Kidney (tissue), 14 donors: ENCODE data around the gene DCT. TPM values are rescaled to one million over a fixed set of nuclear protein-coding genes. Genes with fewer than 3 reads are reported as not detected.

Source experiments
- DNase-seq, 5 donors: peaks; one replicate each; pipeline ENCODE4 v3.0.0-alpha.2; 2013 to 2020
- FAIRE-seq: peaks from 2 replicates; lab custom pipeline; 2012; peaks lifted over from hg19 to GRCh38; lab: Jason Lieb, UNC
- H3K27ac ChIP-seq, 2 donors: one replicate each; pipeline ENCODE4 v1.7.0; 2013; ENCODE audit warnings: low read depth in 2 of 2, low read length in 2 of 2, inconsistent platforms in 1 of 2
- H3K27me3 ChIP-seq: one replicate; pipeline ENCODE4 v1.7.1; 2013; ENCODE audit warnings: low read length, inconsistent platforms; ENCODE audit not compliant: control insufficient read depth, insufficient read depth
- H3K36me3 ChIP-seq, 3 donors: one replicate each; pipeline versions ENCODE4 v1.7.0 to v1.7.1; 2013; ENCODE audit warnings: low read length in 3 of 3, control low read depth in 1 of 3, inconsistent platforms in 1 of 3; ENCODE audit not compliant: insufficient read depth in 3 of 3, control insufficient read depth in 2 of 3
- H3K4me1 ChIP-seq, 3 donors: one replicate each; pipeline versions ENCODE4 v1.7.0 to v1.7.1; 2013; ENCODE audit warnings: low read length in 3 of 3, inconsistent platforms in 1 of 3, low read depth in 1 of 3; ENCODE audit not compliant: control insufficient read depth in 2 of 3, insufficient read depth in 2 of 3
- H3K4me3 ChIP-seq, 3 donors: one replicate each; pipeline versions ENCODE4 v1.7.0 to v1.8.1; 2013; ENCODE audit warnings: low read length in 3 of 3, control low read depth in 1 of 3, inconsistent platforms in 1 of 3
- H3K9ac ChIP-seq, 3 donors: one replicate each; pipeline versions ENCODE4 v1.7.0 to v1.7.1; 2013; ENCODE audit warnings: low read length in 3 of 3, control low read depth in 1 of 3, inconsistent platforms in 1 of 3
- H3K9me3 ChIP-seq, 3 donors: one replicate each; pipeline versions ENCODE4 v1.7.0 to v1.7.1; 2013; ENCODE audit warnings: low read length in 3 of 3, control low read depth in 1 of 3, inconsistent platforms in 1 of 3; ENCODE audit not compliant: control insufficient read depth in 2 of 3, insufficient read depth in 1 of 3
- intact Hi-C: fragments of 100-400 bp; cut with DNase I; formaldehyde crosslinking; loops from one replicate; pipeline ENCODE4 v1.11.1; 2022
- polyA plus RNA-seq: library from polyadenylated mRNA; stranded (reverse); fragments of 350-450 nt; fragmentation: Illumina TruSeq; extraction: RNeasy Lipid Tissue Mini Kit (QIAGEN cat#74804); gene quantifications from one replicate; pipeline ENCODE4 v1.2.3, GENCODE V29; 2014; ENCODE audit warnings: low read depth, low replicate concordance; ENCODE audit not compliant: insufficient read depth
- total RNA-seq: library from RNA; stranded (reverse); fragmentation: NEBNext Ultra II Directional; extraction: Animal tissue kit (Norgen Biotek cat#: 25700); gene quantifications from one replicate; pipeline ENCODE4 v1.2.1, GENCODE V29; 2021
- TF ChIP-seq, protein P1 (sequence below): IDR thresholded peaks from 3 replicates; pipeline ENCODE4 v1.5.1; 2012; ENCODE audit warnings: mild to moderate bottlenecking, moderate library complexity, borderline replicate concordance; ENCODE audit not compliant: insufficient read depth; ENCODE audit errors: extremely low read depth
- donor health status: control.
- donor health status: control.
- donor health status: control.
- donor health status: control.
- donor health status: control.
- donor health status: DM: yes; HTN: yes; CAD: no.
- donor health status: Normal renal cell carcinoma (clear cell type).

DCT gene
- total and polyA plus RNA-seq, 2 donors from 2014 or later: 0.11 to 0.13 TPM

DNA sequence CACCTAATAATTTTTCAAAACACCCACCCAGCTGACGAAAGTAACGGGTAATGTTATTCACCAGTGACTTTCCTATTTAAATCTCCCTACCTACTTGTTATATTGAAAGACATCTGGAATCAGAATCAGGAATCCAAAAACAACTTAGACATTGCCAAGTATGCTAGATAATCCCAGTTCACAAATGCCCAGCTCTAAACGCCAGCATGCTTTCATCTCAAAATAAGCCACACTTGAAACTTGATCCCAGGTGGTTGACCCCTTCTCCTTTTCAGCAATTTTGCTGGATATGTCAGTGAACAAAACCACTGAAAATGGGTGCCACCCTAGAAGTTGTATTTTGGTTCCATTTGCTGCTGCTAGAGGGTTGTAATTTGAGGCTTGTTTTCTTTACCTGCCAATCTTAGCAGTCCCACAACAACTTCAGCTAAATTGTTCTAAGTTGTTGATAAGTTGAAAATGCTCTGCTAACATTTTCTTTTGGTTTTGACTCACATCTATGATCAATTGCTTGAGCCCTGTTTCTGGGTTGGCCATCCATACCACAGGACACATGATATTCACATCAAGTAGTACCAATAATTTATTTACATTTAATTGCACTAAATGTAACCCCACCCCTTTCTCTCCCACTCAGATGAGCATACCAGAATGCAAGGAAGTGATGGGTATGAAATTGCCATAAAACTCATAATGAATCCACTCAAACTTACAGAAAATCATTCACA lies 66.4 kb downstream of the DCT start:
- no peak for FAIRE-seq
- TF ChIP-seq, protein P1, sequence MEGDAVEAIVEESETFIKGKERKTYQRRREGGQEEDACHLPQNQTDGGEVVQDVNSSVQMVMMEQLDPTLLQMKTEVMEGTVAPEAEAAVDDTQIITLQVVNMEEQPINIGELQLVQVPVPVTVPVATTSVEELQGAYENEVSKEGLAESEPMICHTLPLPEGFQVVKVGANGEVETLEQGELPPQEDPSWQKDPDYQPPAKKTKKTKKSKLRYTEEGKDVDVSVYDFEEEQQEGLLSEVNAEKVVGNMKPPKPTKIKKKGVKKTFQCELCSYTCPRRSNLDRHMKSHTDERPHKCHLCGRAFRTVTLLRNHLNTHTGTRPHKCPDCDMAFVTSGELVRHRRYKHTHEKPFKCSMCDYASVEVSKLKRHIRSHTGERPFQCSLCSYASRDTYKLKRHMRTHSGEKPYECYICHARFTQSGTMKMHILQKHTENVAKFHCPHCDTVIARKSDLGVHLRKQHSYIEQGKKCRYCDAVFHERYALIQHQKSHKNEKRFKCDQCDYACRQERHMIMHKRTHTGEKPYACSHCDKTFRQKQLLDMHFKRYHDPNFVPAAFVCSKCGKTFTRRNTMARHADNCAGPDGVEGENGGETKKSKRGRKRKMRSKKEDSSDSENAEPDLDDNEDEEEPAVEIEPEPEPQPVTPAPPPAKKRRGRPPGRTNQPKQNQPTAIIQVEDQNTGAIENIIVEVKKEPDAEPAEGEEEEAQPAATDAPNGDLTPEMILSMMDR: no peak
- Histone ChIP-seq H3K9ac (no peak overlapping the region), H3K36me3 (no peaks in the 10 kb centered on the region), H3K9me3 (no peaks in the 10 kb centered on the region), H3K4me1 (no peaks in the 10 kb centered on the region), H3K27ac (no peak overlapping the region), H3K27me3 (no peaks in the 10 kb centered on the region), H3K4me3 (no peak overlapping the region)
- intact Hi-C loops: no loop called here
- no peak for DNase-seq

DNA sequence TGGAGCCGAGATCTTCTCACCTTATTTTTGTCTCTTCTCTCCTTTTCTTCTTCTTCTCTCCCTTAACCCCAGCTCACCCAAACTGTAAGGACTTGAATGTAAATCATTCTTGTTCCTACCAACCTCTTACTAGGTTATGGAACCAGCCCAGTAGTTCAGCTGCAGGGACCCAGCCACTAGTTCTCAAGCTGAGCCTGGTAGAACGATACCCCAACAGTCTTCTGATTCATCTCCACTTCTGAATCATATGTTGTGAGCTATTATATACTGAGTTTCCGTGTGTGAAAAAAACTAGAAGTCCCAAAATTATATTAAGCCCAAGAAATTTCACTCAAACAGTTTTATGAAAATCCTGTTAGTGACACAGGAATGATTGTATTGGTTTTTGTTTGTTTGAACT lies 67.7 kb downstream of the DCT start:
- Histone ChIP-seq H3K4me1 (no peaks in the 10 kb centered on the region), H3K36me3 (no peaks in the 10 kb centered on the region), H3K9me3 (no peaks in the 10 kb centered on the region), H3K27ac (no peak overlapping the region), H3K4me3 (no peak overlapping the region), H3K9ac (no peak overlapping the region), H3K27me3 (no peaks in the 10 kb centered on the region)
- intact Hi-C loops: no loop called here
- DNase-seq (no peak), FAIRE-seq (no peak)
- TF ChIP-seq, protein P1: no peak

DNA sequence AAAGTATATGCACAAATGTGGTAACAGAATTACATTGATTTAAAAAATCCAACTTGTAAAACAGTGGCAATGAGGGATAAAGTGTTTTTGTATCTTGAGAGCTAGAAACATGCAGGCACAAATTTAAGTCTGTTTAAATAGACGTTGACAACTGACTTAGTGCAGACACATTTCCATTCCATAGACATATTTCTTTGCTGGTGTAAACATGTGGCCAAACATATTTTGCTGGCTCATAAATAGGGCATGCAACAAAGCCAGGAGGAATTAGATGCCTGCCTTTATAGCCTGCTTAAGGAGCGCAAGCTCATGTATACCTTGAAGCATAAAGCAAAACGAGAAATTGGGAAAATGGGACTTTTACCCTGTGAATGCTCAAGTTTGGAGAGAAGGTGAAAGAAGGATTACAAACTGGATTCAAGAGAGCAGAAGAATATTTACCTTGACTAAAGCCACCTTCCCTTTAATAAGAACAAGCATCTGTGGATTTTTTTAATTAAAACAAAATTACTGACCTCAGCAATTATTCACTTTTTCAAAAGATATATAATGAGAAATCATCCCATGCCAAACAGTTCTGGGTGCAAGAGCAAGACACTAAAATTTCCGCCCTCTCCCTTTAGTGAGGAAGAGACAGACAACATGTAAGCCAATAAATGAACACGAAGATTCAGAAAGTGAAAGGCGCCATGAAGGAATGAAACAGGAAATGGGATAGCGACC lies 71.0 kb downstream of the DCT start:
- Histone ChIP-seq H3K27me3 (no peaks in the 10 kb centered on the region), H3K4me3 (no peak overlapping the region), H3K9ac (no peak overlapping the region), H3K36me3 (no peaks in the 10 kb centered on the region), H3K9me3 (no peaks in the 10 kb centered on the region), H3K27ac (no peak overlapping the region), H3K4me1 (no peaks in the 10 kb centered on the region)
- DNase-seq: no peak
- no peak for FAIRE-seq
- intact Hi-C loops: no loop called here
- TF ChIP-seq, protein P1: no peak
